K562 (cell line): ENCODE data around the gene PTPN7. TPM values are rescaled to one million over a fixed set of nuclear protein-coding genes. Genes with fewer than 3 reads are reported as not detected.
A peak's percentile ranks its signal among the peaks of the same experiment; 100 is the strongest.

ENCODE experiments used
- ATAC-seq: fragments of 200-7000 bp; cut with Tn5 transposase; 3 replicates; pipeline ENCODE4 v1.9.1; 2020; ENCODE audit warnings: moderate library complexity
- BruUV-seq: library from RNA; stranded (reverse); fragments of 400-500 nt; replicated peaks from 2 replicates; lab custom pipeline; 2021; lab: Mats Ljungman, UMichigan
- CTCF ChIA-PET: fragments of 300-600 bp; formaldehyde crosslinking; extraction: SDS; loops from one replicate; lab custom pipeline; 2021; ENCODE audit warnings: low intra/inter-chr PET ratio; lab: Yijun Ruan, JAX
- POLR2A ChIA-PET: fragments of 300-600, 350-650 bp; sonication (Branson Sonifier 250); formaldehyde crosslinking; extraction: SDS; loops from one replicate; lab custom pipeline; 2021; ENCODE audit warnings: antibody characterized with exemption, inconsistent platforms; lab: Yijun Ruan, JAX
- DNase-seq, 4 experiments: peaks; one replicate each; pipeline versions ENCODE4 v3.0.0 to v3.0.0-alpha.2; 2011 to 2018; ENCODE audit warnings: low spot score in 3 of 4, mixed read lengths in 3 of 4; ENCODE audit errors: extremely low read depth in 1 of 4
- FAIRE-seq: peaks from 2 replicates; lab custom pipeline; 2011; peaks lifted over from hg19 to GRCh38; lab: Jason Lieb, UNC
- H2AFZ ChIP-seq: 2 replicates; pipeline ENCODE4 v1.6.0; 2011; ENCODE audit warnings: low read depth, low read length, control low read depth, inconsistent platforms
- H3K27ac ChIP-seq: fragments of 200-600 bp; 3 replicates; pipeline ENCODE4 v1.8.0; 2011; ENCODE audit warnings: low read depth, mild to moderate bottlenecking, control low read depth, inconsistent platforms, low read length, moderate library complexity, mixed read lengths; ENCODE audit errors: extremely low read depth
- H3K27me3 ChIP-seq, 2 experiments: fragments of 300-600 bp in 1 of 2; 2 replicates in 1 of 2; 3 replicates in 1 of 2; pipeline versions ENCODE4 v1.6.0 to v1.8.0; 2011; ENCODE audit warnings: inconsistent platforms in 2 of 2, low read length in 2 of 2, mild to moderate bottlenecking in 1 of 2, mixed read lengths in 1 of 2, moderate library complexity in 1 of 2; ENCODE audit not compliant: control insufficient read depth in 2 of 2, insufficient read depth in 2 of 2
- H3K36me3 ChIP-seq: fragments of 300-600 bp; 3 replicates; pipeline ENCODE4 v1.8.0; 2011; ENCODE audit warnings: mild to moderate bottlenecking, low read length, inconsistent platforms; ENCODE audit not compliant: control insufficient read depth, insufficient read depth
- H3K4me1 ChIP-seq, 2 experiments: fragments of 200-600 bp in 1 of 2; replicated peaks in 1 of 2; 2 replicates in 1 of 2; 3 replicates in 1 of 2; pipeline versions ENCODE4 v1.5.1 to v1.8.0; 2011; ENCODE audit warnings: inconsistent platforms in 2 of 2, low read length in 2 of 2, mild to moderate bottlenecking in 1 of 2, mixed read lengths in 1 of 2, moderate library complexity in 1 of 2; ENCODE audit not compliant: control insufficient read depth in 2 of 2, insufficient read depth in 2 of 2
- H3K4me2 ChIP-seq: 2 replicates; pipeline ENCODE4 v1.6.1; 2011; ENCODE audit warnings: low read length, control low read depth, inconsistent platforms, mixed read lengths; ENCODE audit not compliant: insufficient read depth
- H3K4me3 ChIP-seq: fragments of 200-600 bp; sonication (generic), shearing (Covaris generic); 2 replicates; pipeline ENCODE4 v1.5.1; 2016; ENCODE audit warnings: control low read depth, inconsistent platforms
- H3K79me2 ChIP-seq: fragments of 200-600 bp; 3 replicates; pipeline ENCODE4 v1.8.0; 2011; ENCODE audit warnings: low read length, inconsistent platforms; ENCODE audit not compliant: control insufficient read depth, insufficient read depth
- H3K9ac ChIP-seq, 2 experiments: 2 replicates each; pipeline versions ENCODE4 v1.6.0 to v1.6.1; 2011; ENCODE audit warnings: low read depth in 2 of 2, low read length in 2 of 2, control low read depth in 1 of 2, inconsistent platforms in 1 of 2, mild to moderate bottlenecking in 1 of 2, mixed read lengths in 1 of 2; ENCODE audit not compliant: insufficient read depth in 1 of 2
- H3K9me1 ChIP-seq: one replicate; pipeline ENCODE4 v1.6.0; 2011; ENCODE audit warnings: inconsistent platforms, mild to moderate bottlenecking, low read length, moderate library complexity; ENCODE audit not compliant: control insufficient read depth, insufficient read depth
- H3K9me3 ChIP-seq: replicated peaks from 2 replicates; pipeline ENCODE4 v1.5.1; 2011; ENCODE audit warnings: low read depth, low read length, inconsistent platforms; ENCODE audit not compliant: control insufficient read depth, insufficient read depth
- H4K20me1 ChIP-seq: replicated peaks from 2 replicates; pipeline ENCODE4 v1.6.1; 2011; ENCODE audit warnings: low read length, inconsistent platforms, mixed read lengths; ENCODE audit not compliant: control insufficient read depth, insufficient read depth
- C11orf30 ChIP-seq: fragments of 450-650 bp; IDR thresholded peaks from 2 replicates; pipeline ENCODE4 v1.6.1; 2016; ENCODE audit warnings: low read depth, mild to moderate bottlenecking
- FOXA3 ChIP-seq, 2 experiments: fragments of 450-650 bp in 1 of 2; sonication (generic) in 1 of 2; formaldehyde crosslinking; IDR thresholded peaks in 1 of 2; conservative IDR thresholded peaks in 1 of 2; 2 replicates each; pipeline versions ENCODE4 v1.4.0 to v1.8.0; 2020 to 2022; ENCODE audit warnings: mild to moderate bottlenecking in 2 of 2, missing genetic modification reagents in 1 of 2
- MAX ChIP-seq: sonication (generic); formaldehyde crosslinking; IDR thresholded peaks from 2 replicates; pipeline ENCODE4 v1.9.0; 2022; ENCODE audit warnings: mild to moderate bottlenecking, missing genetic modification reagents
- ZFP36 ChIP-seq: fragments of 150-350 bp; IDR thresholded peaks from 2 replicates; pipeline ENCODE4 v1.6.1; 2018; ENCODE audit warnings: low read length, low read depth; ENCODE audit not compliant: partially characterized antibody
- ZKSCAN8 ChIP-seq: fragments of 200-800 bp; sonication (Bioruptor generic); IDR thresholded peaks from 2 replicates; pipeline ENCODE4 v1.6.1; 2016; ENCODE audit warnings: missing genetic modification characterization, missing compliant biosample characterization
- WGBS: fragments of 100-300 bp; shearing (Covaris generic); methylation state at CpG from one replicate; pipeline ENCODE4 v1.1.6; 2016; ENCODE audit warnings: low coverage, mixed read lengths; ENCODE audit not compliant: insufficient coverage; ENCODE audit errors: missing lambda C conversion rate; 5-methylcytosine and 5-hydroxymethylcytosine counted together
- in situ Hi-C: fragments of 300-500 bp; cut with MboI; formaldehyde crosslinking; loops from 4 replicates; pipeline ENCODE4 v1.15.0; 2018; ENCODE audit warnings: inconsistent platforms, mixed read lengths
- intact Hi-C: fragments of 100-400 bp; cut with micrococcal nuclease; formaldehyde crosslinking; loops from 2 replicates; pipeline ENCODE4 v1.14.2; 2022
- polyA plus RNA-seq, 8 experiments: library from polyadenylated mRNA; depleted of rRNA in 4 of 8; stranded (reverse) in 5 of 8; unstranded in 3 of 8; fragments of >200 nt; fragmentation: Nextera tagmentation in 2 of 8; fragmentation: Illumina TruSeq in 1 of 8; extraction: Ambion mirVana in 2 of 8; extraction: Trizol in 1 of 8; gene quantifications; 2 replicates each; pipeline versions ENCODE4 v1.2.1 to v1.2.3, GENCODE V29; 2011 to 2014; ENCODE audit warnings: inconsistent platforms in 1 of 8, missing spikeins in 1 of 8
- total RNA-seq, 7 experiments: library from RNA; depleted of rRNA in 6 of 7; stranded (reverse); fragments of >200 nt in 6 of 7; fragmentation: Illumina TruSeq in 2 of 7; extraction: Trizol in 2 of 7; gene quantifications; 2 replicates each; pipeline versions ENCODE4 v1.2.1 to v1.2.3, GENCODE V29; 2011 to 2021; ENCODE audit warnings: low replicate concordance in 1 of 7
- TF ChIP-seq, protein P1 (sequence below), 3 experiments: IDR thresholded peaks in 2 of 3; conservative IDR thresholded peaks in 1 of 3; 2 replicates each; pipeline ENCODE4 v1.5.1; 2011 to 2012; ENCODE audit warnings: low read length in 3 of 3, mild to moderate bottlenecking in 3 of 3, control low read depth in 2 of 3, improper control_type of control experiment in 1 of 3, inconsistent platforms in 1 of 3, low read depth in 1 of 3, mixed read lengths in 1 of 3, moderate library complexity in 1 of 3; ENCODE audit not compliant: insufficient read depth in 2 of 3

The PTPN7 gene
- total and polyA plus RNA-seq, 9 of the 15 experiments (the other 6 are each of a cell fraction or from before 2014, with no cell fraction given), result 18.7 to 144 (median 120) TPM

DNA sequence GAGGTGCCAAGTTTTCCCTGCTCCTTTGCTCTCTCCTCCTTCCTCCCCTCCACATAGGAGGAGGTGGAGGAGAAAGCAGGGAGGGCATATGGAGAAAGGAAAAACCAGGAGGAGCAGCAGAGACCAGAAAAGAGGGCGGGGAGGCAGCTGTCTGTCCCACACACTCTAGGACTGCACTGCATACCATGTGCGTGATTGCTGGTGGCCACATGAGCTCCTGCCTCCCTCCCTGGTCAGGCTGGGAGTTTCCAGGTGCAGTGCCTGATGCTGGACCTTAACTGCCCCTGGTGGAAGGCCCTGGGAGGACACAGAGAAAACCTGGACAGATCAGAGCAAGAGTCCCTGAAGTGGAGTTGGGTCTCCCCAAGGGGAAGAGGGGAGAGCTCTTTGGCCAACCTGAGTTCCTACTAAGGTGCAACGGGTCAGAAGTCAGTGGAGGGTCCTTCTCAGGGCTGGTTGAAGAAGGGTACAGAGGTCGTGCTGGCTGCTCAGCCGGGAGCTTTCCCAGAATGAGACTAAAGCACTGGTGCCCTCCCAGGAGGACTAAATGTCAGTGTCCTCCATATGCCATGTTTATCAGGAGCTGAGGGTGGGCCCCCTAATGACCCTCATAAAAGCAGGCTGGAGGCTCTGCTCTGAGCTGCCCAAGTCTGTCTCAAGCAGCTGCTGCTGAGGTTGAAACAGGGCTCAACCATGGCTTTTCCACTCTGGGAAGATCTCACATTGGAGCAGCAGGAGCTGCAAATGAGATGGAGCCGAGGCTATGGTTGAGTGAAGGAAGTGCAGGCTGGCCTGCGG, 29.7 kb upstream of the PTPN7 start:
- Histone ChIP-seq H3K9me1 (peaks cover 3% of the 10 kb centered on the region), H3K4me2 (no peak overlapping the region), H4K20me1 (peaks cover 11% of the 10 kb centered on the region; the same call in 1 of the 2 replicates), H3K4me1 (peaks cover 2 to 25% of the 10 kb centered on the region in 2 experiments; a peak in 4 of 5 replicates), H3K79me2 (no peaks in the 10 kb centered on the region), H2AFZ (no peak overlapping the region), H3K27me3 (peaks cover 8 to 20% of the 10 kb centered on the region in 2 experiments; a peak in 4 of 5 replicates), H3K9ac (no peak overlapping the region), H3K4me3 (no peak overlapping the region), H3K9me3 (no peaks in the 10 kb centered on the region), H3K36me3 (no peaks in the 10 kb centered on the region), H3K27ac (no peak overlapping the region)
- WGBS, result 29% methylated on average over 7 of the region's 7 CpGs
- DNase-seq, result peak in 1 of 4 experiments; percentile 57
- in situ Hi-C loops (no loop called here), intact Hi-C loops (loop anchor here (2.0 kb wide), 1 partner anchor 529 kb away; no protein-coding TSS in a partner anchor)
- ATAC-seq, result peak; percentile 74
- ChIA-PET POLR2A (interaction anchor here (0.9 to 1.6 kb wide), 4 partner anchors 9 to 530 kb away, joined by 3 to 5 read pairs (median 4); no protein-coding TSS in a partner anchor), CTCF (interaction anchor here (1.8 kb wide), 1 partner anchor 125 kb away, joined by 16 read pairs; no protein-coding TSS in a partner anchor)
- BruUV-seq, result no TSS peak
- TF ChIP-seq ZFP36, result peak; percentile 52
- peak in 1 of 2 experiments; percentile 44; a peak in 1 of 4 replicates for TF ChIP-seq FOXA3 (CRISPR knock-in tag; conservative IDR thresholded peaks at IDR 0.05 in 1 of 2, IDR thresholded peaks at IDR 0.05 in 1 of 2)
- TF ChIP-seq MAX (CRISPR knock-in tag), result peak; percentile 39; the same call in 1 of the 2 replicates
- TF ChIP-seq, protein P1, sequence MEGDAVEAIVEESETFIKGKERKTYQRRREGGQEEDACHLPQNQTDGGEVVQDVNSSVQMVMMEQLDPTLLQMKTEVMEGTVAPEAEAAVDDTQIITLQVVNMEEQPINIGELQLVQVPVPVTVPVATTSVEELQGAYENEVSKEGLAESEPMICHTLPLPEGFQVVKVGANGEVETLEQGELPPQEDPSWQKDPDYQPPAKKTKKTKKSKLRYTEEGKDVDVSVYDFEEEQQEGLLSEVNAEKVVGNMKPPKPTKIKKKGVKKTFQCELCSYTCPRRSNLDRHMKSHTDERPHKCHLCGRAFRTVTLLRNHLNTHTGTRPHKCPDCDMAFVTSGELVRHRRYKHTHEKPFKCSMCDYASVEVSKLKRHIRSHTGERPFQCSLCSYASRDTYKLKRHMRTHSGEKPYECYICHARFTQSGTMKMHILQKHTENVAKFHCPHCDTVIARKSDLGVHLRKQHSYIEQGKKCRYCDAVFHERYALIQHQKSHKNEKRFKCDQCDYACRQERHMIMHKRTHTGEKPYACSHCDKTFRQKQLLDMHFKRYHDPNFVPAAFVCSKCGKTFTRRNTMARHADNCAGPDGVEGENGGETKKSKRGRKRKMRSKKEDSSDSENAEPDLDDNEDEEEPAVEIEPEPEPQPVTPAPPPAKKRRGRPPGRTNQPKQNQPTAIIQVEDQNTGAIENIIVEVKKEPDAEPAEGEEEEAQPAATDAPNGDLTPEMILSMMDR (IDR thresholded peaks at IDR 0.05 in 2 of 3, conservative IDR thresholded peaks at IDR 0.05 in 1 of 3; ENCODE audit: insufficient read depth in 2 of 3, low read depth in 1 of 3, low read length in 3 of 3), result peak; percentile 39 to 48 (median 42); a peak in 4 of 6 replicates
- TF ChIP-seq C11orf30, result no peak
- no peak for TF ChIP-seq ZKSCAN8 (CRISPR knock-in tag)
- peak; percentile 76 for FAIRE-seq
